Adrenal gland (tissue), 12 donors: ENCODE results near the gene TMEM94. TPM values are rescaled to one million over a fixed set of nuclear protein-coding genes. Genes with fewer than 3 reads are reported as not detected.
A peak's percentile ranks its signal among the peaks of the same experiment; 100 is the strongest.

Experiments
- DNase-seq, 7 donors: peaks; one replicate each; pipeline ENCODE4 v3.0.0-alpha.2; 2019 to 2020
- H3K27ac ChIP-seq, 5 donors: fragments of 200-600 bp; sonication (generic) in 4 of 5; 1 replicate in 3 of 5; 2 replicates in 2 of 5; pipeline versions ENCODE4 v1.5.1 to v1.8.0; 2016 to 2020; ENCODE audit warnings: mild to moderate bottlenecking in 1 of 5
- H3K27me3 ChIP-seq: fragments of 200-600 bp; 2 replicates; pipeline ENCODE4 v1.8.0; 2021
- H3K36me3 ChIP-seq, 2 donors: fragments of 200-600 bp; replicated peaks in 1 of 2; 1 replicate in 1 of 2; 2 replicates in 1 of 2; pipeline versions ENCODE4 v1.5.1 to v1.8.0; 2018 to 2022
- H3K4me1 ChIP-seq, 2 donors: fragments of 200-600 bp; replicated peaks in 1 of 2; 1 replicate in 1 of 2; 2 replicates in 1 of 2; pipeline versions ENCODE4 v1.5.1 to v1.8.0; 2018 to 2021
- H3K4me3 ChIP-seq, 4 donors: fragments of 200-600 bp; sonication (generic) in 3 of 4; one replicate each; pipeline ENCODE4 v1.5.1; 2016 to 2018
- H3K9me3 ChIP-seq, 3 donors: fragments of 200-600 bp; sonication (generic) in 1 of 3; replicated peaks in 1 of 3; 1 replicate in 2 of 3; 2 replicates in 1 of 3; pipeline versions ENCODE4 v1.5.1 to v1.8.0; 2016 to 2021
- POLR2A ChIP-seq, 2 donors: fragments of 450-650 bp; IDR thresholded peaks; one replicate each; pipeline ENCODE4 v1.6.1; 2017; ENCODE audit warnings: antibody characterized with exemption in 2 of 2, mild to moderate bottlenecking in 2 of 2, moderate library complexity in 1 of 2
- WGBS, 4 donors: extraction: QIAGEN DNeasy Blood & Tissue Kit in 2 of 4; methylation state at CpG; one replicate each; pipeline versions ENCODE4 v1.1.5 to v1.1.7; 2013 to 2017; 5-methylcytosine and 5-hydroxymethylcytosine counted together
- intact Hi-C, 2 donors: fragments of 100-400 bp; cut with DNase I; formaldehyde crosslinking; loops; one replicate each; pipeline versions ENCODE4 v1.14.1 to v1.15.0; 2022 to 2023
- polyA plus RNA-seq, 3 donors: library from polyadenylated mRNA; stranded (reverse); fragments of 200-250 nt in 2 of 3; fragments of 350-450 nt in 1 of 3; fragmentation: Illumina TruSeq in 1 of 3; extraction: RNeasy Lipid Tissue Mini Kit (QIAGEN cat#74804) in 1 of 3; gene quantifications; one replicate each; pipeline ENCODE4 v1.2.3, GENCODE V29; 2013 to 2014
- total RNA-seq, 9 donors: library from RNA; depleted of rRNA in 4 of 9; stranded (reverse); fragments of >200 nt in 4 of 9; fragments of 120-200 nt in 1 of 9; fragmentation: NEBNext Ultra II Directional in 1 of 9; extraction: Animal tissue kit (Norgen Biotek cat#: 25700) in 1 of 9; gene quantifications; one replicate each; pipeline versions ENCODE4 v1.1.0 to v1.2.4, GENCODE V29; 2013 to 2023
- TF ChIP-seq, protein P1 (sequence below), 6 experiments: fragments of 450-650 bp in 4 of 6; fragments of 200-600 bp in 2 of 6; sonication (generic) in 1 of 6; IDR thresholded peaks; 1 replicate in 5 of 6; 2 replicates in 1 of 6; pipeline versions ENCODE4 v1.5.1 to v1.8.0; 2016 to 2021; ENCODE audit warnings: antibody characterized with exemption in 6 of 6, mild to moderate bottlenecking in 2 of 6, moderate library complexity in 1 of 6
- donor health status: healthy with polysubstance abuse.
- donor health status: Bipolar disorder and iron deficiency.
- donor health status: DM: yes; HTN: yes; CAD: no.
- donor health status: DM: no; HTN: no; CAD: no.
- donor health status: DM: no; HTN: no; CAD: no.
- donor health status: DM: yes; HTN: yes; CAD: no.

TMEM94 gene
- total and polyA plus RNA-seq, 12 donors = 65.2 to 245 (median 167) TPM

DNA sequence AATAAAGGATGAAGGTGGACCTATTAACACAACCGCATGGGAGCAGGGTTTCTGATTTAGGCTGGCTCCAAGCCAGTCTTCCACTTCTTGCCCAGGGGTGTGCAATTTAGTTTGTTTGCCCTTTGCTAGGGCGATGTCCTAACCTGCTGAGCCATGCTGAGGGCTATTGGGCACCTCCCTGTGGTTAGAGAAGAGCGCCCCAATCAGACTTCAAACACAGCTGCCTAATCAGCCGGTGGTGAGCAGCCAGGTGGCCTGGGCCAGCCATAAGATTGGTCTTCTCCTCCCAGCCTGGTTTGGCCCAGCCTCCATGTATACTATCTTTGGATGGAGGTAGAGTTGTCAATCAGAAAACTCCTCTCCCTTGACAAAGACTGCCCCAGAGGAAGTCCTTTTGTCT, 15.7 kb downstream of the TMEM94 start:
- Histone ChIP-seq H3K27me3 (no peaks in the 10 kb centered on the region), H3K4me1 (peaks cover 31 to 42% of the 10 kb centered on the region in 2 donors), H3K4me3 (no peak overlapping the region), H3K27ac (no peak overlapping the region), H3K36me3 (peaks cover 0 to 22% of the 10 kb centered on the region in 2 donors), H3K9me3 (no peaks in the 10 kb centered on the region)
- DNase-seq = no peak
- WGBS, 4 donors = 73 to 96% (median 86%) methylated on average over 3 to 4 of the region's 4 CpGs
- TF ChIP-seq POLR2A (IDR thresholded peaks at IDR 0.05) = no peak
- TF ChIP-seq, protein P1, sequence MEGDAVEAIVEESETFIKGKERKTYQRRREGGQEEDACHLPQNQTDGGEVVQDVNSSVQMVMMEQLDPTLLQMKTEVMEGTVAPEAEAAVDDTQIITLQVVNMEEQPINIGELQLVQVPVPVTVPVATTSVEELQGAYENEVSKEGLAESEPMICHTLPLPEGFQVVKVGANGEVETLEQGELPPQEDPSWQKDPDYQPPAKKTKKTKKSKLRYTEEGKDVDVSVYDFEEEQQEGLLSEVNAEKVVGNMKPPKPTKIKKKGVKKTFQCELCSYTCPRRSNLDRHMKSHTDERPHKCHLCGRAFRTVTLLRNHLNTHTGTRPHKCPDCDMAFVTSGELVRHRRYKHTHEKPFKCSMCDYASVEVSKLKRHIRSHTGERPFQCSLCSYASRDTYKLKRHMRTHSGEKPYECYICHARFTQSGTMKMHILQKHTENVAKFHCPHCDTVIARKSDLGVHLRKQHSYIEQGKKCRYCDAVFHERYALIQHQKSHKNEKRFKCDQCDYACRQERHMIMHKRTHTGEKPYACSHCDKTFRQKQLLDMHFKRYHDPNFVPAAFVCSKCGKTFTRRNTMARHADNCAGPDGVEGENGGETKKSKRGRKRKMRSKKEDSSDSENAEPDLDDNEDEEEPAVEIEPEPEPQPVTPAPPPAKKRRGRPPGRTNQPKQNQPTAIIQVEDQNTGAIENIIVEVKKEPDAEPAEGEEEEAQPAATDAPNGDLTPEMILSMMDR (IDR thresholded peaks at IDR 0.05) = no peak
- intact Hi-C loops = no loop called here

DNA sequence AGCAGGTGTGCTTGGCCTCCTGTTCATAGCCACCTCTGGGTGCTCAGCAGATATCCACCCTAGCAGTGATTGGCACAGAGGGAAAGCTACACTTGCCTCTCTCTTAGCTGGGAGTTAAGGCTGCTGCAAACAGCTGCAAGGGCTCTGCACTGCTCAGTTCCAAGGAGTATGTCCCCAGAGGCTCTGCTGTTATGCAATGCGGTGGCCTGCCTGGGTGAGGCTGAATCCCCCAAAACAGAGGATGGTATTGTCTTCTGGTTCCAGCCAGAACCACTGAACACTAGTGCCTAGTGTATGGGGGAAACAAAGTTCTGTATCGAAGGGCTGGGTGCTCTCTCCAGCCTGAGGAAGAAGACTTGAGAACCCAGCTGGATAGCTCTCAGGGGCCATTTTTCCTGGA, 16.8 kb downstream of the TMEM94 start:
- Histone ChIP-seq H3K4me3 (no peak overlapping the region), H3K4me1 (peaks cover 34 to 43% of the 10 kb centered on the region in 2 donors), H3K27ac (peak overlapping the region in 2 of 5 donors; percentile 13 to 84), H3K27me3 (no peaks in the 10 kb centered on the region), H3K36me3 (peaks cover 0 to 22% of the 10 kb centered on the region in 2 donors), H3K9me3 (no peaks in the 10 kb centered on the region)
- DNase-seq = no peak
- TF ChIP-seq POLR2A (IDR thresholded peaks at IDR 0.05) = no peak
- TF ChIP-seq, protein P1 (IDR thresholded peaks at IDR 0.05) = no peak
- intact Hi-C loops = no loop called here
- WGBS, 4 donors = 68 to 87% (median 80%) methylated on average over 2 of the region's 2 CpGs

- Histone ChIP-seq H3K27me3 (no peaks in the 10 kb centered on the region), H3K4me3 (no peak overlapping the region), H3K9me3 (no peaks in the 10 kb centered on the region), H3K4me1 (peaks cover 26 to 35% of the 10 kb centered on the region in 2 donors), H3K36me3 (peaks cover 0 to 22% of the 10 kb centered on the region in 2 donors), H3K27ac (peak overlapping the region in 2 of 5 donors; percentile 79 to 84)
- TF ChIP-seq POLR2A (IDR thresholded peaks at IDR 0.05) = no peak
- TF ChIP-seq, protein P1 (IDR thresholded peaks at IDR 0.05) = no peak
- intact Hi-C loops = loop anchor here in 1 of 2 donors (5.0 kb wide), 1 partner anchor 38 kb away; no protein-coding TSS in a partner anchor
- no peak for DNase-seq
- WGBS, 4 donors = 86 to 90% (median 90%) methylated on average over 6 of the region's 6 CpGs
Measured at GRCh38 chr17:75474736-75475135, 18.3 kb downstream of the TMEM94 start.

DNA sequence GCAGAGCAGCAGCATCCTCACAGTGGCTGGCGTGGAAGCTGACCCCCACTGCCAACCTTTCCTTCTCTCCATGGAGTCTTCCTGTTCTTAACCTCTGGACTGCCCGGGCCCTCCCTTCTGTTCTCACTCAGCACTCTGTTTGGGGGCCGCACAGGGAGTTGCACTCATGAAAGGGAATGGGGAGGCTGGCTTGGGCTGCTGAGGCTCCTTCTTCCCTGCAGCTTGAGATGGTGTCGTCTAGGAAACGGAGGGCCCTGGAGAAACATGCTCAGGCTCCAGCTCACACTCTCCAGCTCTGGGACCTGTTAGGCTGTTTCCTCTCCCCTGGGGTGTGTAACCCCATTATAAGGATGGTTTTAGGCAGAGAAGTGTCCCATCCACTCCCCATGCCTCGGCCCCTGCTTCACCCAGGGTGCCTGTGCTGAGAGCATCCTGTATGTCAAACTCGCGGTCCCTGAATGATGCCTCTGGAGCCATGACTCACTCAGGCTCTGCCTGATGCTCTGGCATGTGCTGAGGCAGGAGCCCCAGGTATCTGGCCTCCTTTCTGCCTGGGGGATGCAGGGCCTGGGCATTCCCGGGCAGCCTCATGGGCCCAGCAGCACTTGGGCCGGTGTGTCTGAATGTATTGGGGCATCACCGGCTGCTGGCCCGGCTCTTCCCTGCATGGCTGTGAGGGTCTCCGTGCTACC, 18.9 kb downstream of the TMEM94 start:
- Histone ChIP-seq H3K9me3 (no peaks in the 10 kb centered on the region), H3K4me1 (peaks cover 26 to 41% of the 10 kb centered on the region in 2 donors), H3K36me3 (peaks cover 0 to 22% of the 10 kb centered on the region in 2 donors), H3K27me3 (no peaks in the 10 kb centered on the region), H3K27ac (peak overlapping the region in 4 of 5 donors; percentile 36 to 84 (median 68)), H3K4me3 (no peak overlapping the region)
- DNase-seq = no peak
- intact Hi-C loops = loop anchor here in 1 of 2 donors (5.0 kb wide), 1 partner anchor 37 kb away; no protein-coding TSS in a partner anchor
- no peak for TF ChIP-seq POLR2A (IDR thresholded peaks at IDR 0.05)
- TF ChIP-seq, protein P1 (IDR thresholded peaks at IDR 0.05) = no peak
- 63 to 68% (median 66%) methylated on average over 3 to 13 of the region's 13 CpGs for WGBS, 4 donors
